PC-9 (cell line): ENCODE results near the gene SPATA31D1. TPM values are rescaled to one million over a fixed set of nuclear protein-coding genes. Genes with fewer than 3 reads are reported as not detected.

Experiments
- BruUV-seq: library from RNA; stranded (reverse); fragments of 400-500 nt; replicated peaks from 2 replicates; lab custom pipeline; 2021; lab: Mats Ljungman, UMichigan
- CTCF ChIA-PET: fragments of 300-600 bp; sonication (Branson Sonifier 250); formaldehyde crosslinking; loops from one replicate; lab custom pipeline; 2022; ENCODE audit warnings: antibody characterized with exemption; lab: Charles Lee
- POLR2A ChIA-PET: fragments of 300-600 bp; sonication (Branson Sonifier 250); formaldehyde crosslinking; loops from one replicate; lab custom pipeline; 2022; ENCODE audit warnings: antibody characterized with exemption; ENCODE audit not compliant: unreplicated experiment; lab: Charles Lee
- DNase-seq, 2 experiments: peaks; one replicate each; pipeline versions ENCODE4 v3.0.0 to v3.0.0-alpha.2; 2015 to 2022; ENCODE audit warnings: mixed read lengths in 1 of 2
- H2AFZ ChIP-seq: fragments of 200-600 bp; sonication (generic); 2 replicates; pipeline ENCODE4 v1.8.1; 2017; ENCODE audit warnings: antibody characterized with exemption
- H3F3A ChIP-seq: fragments of 200-600 bp; sonication (generic); 2 replicates; pipeline ENCODE4 v1.8.1; 2017; ENCODE audit warnings: antibody characterized with exemption, mild to moderate bottlenecking, low read depth; ENCODE audit not compliant: insufficient read depth
- H3K27ac ChIP-seq: fragments of 200-600 bp; sonication (generic); 2 replicates; pipeline ENCODE4 v1.6.1; 2016; ENCODE audit warnings: mixed run types
- H3K27me3 ChIP-seq: fragments of 200-600 bp; sonication (generic); 2 replicates; pipeline ENCODE4 v1.6.1; 2016; ENCODE audit warnings: low read depth, mixed run types; ENCODE audit not compliant: insufficient read depth
- H3K36me3 ChIP-seq: fragments of 200-600 bp; sonication (generic); 2 replicates; pipeline ENCODE4 v1.6.1; 2016; ENCODE audit warnings: low read depth, mixed run types
- H3K4me1 ChIP-seq: fragments of 200-600 bp; sonication (generic); replicated peaks from 2 replicates; pipeline ENCODE4 v1.6.1; 2016; ENCODE audit warnings: mixed run types; ENCODE audit not compliant: insufficient read depth
- H3K4me2 ChIP-seq: fragments of 200-600 bp; sonication (generic); 2 replicates; pipeline ENCODE4 v1.6.1; 2017; ENCODE audit warnings: mixed run types
- H3K4me3 ChIP-seq: fragments of 200-600 bp; sonication (generic); 2 replicates; pipeline ENCODE4 v1.6.1; 2016; ENCODE audit warnings: mixed run types
- H3K79me2 ChIP-seq: fragments of 200-600 bp; sonication (generic); 2 replicates; pipeline ENCODE4 v1.6.1; 2017; ENCODE audit warnings: low read depth, mixed run types
- H3K9me2 ChIP-seq: fragments of 200-600 bp; sonication (generic); 2 replicates; pipeline ENCODE4 v1.8.1; 2017; ENCODE audit warnings: mild to moderate bottlenecking; ENCODE audit not compliant: insufficient read depth
- H3K9me3 ChIP-seq: fragments of 200-600 bp; sonication (generic); 2 replicates; pipeline ENCODE4 v1.8.1; 2016; ENCODE audit warnings: low read depth; ENCODE audit not compliant: insufficient read depth
- H4K20me1 ChIP-seq: fragments of 200-600 bp; sonication (generic); 2 replicates; pipeline ENCODE4 v1.8.1; 2017; ENCODE audit not compliant: insufficient read depth
- EZH2 ChIP-seq: fragments of 200-600 bp; sonication (generic); IDR thresholded peaks from 2 replicates; pipeline ENCODE4 v1.8.0; 2017; ENCODE audit warnings: antibody characterized with exemption, low read depth
- intact Hi-C: fragments of 100-400 bp; cut with micrococcal nuclease; formaldehyde crosslinking; loops from one replicate; pipeline ENCODE4 v1.10.0; 2022; ENCODE audit not compliant: unreplicated experiment
- total RNA-seq: library from RNA; stranded (reverse); gene quantifications from 2 replicates; pipeline ENCODE4 v1.2.3, GENCODE V29; 2021
- TF ChIP-seq, protein P1 (sequence below): fragments of 200-600 bp; sonication (generic); conservative IDR thresholded peaks from 2 replicates; pipeline ENCODE4 v1.6.1; 2017; ENCODE audit warnings: mixed run types, antibody characterized with exemption, mild to moderate bottlenecking, moderate library complexity

The SPATA31D1 gene
- total RNA-seq, 1 experiment from 2014 or later, result not detected

DNA sequence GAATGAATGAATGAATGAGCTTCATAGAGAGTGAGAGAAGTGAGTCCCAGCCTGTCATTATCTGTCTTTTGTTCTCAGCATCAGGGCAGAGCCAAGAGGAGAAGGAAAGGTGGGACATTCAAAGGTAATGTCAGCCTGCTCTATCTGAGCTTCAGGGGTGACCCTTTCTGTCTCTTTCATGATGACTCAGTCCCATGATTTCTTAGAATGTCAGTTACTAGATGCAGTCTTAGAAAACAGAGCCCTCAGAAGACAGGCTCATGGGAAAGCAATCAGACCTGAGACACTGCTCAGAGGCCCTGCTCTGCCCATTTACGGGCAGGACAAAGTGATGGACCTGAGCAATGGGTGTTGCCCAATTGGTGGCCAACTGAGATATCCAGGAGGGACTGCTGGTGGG is 1.1 kb downstream of the SPATA31D1 start:
- Histone ChIP-seq H2AFZ (no peak overlapping the region), H3K4me3 (no peak overlapping the region), H3K9me3 (no peaks in the 10 kb centered on the region), H3K9me2 (no peaks in the 10 kb centered on the region), H3K27ac (no peak overlapping the region), H3K36me3 (no peaks in the 10 kb centered on the region), H3K4me1 (no peaks in the 10 kb centered on the region), H3F3A (no peaks in the 10 kb centered on the region), H3K27me3 (no peaks in the 10 kb centered on the region), H3K79me2 (no peaks in the 10 kb centered on the region), H3K4me2 (no peak overlapping the region), H4K20me1 (no peaks in the 10 kb centered on the region)
- POLR2A ChIA-PET, result no interaction called here
- TF ChIP-seq, protein P1, sequence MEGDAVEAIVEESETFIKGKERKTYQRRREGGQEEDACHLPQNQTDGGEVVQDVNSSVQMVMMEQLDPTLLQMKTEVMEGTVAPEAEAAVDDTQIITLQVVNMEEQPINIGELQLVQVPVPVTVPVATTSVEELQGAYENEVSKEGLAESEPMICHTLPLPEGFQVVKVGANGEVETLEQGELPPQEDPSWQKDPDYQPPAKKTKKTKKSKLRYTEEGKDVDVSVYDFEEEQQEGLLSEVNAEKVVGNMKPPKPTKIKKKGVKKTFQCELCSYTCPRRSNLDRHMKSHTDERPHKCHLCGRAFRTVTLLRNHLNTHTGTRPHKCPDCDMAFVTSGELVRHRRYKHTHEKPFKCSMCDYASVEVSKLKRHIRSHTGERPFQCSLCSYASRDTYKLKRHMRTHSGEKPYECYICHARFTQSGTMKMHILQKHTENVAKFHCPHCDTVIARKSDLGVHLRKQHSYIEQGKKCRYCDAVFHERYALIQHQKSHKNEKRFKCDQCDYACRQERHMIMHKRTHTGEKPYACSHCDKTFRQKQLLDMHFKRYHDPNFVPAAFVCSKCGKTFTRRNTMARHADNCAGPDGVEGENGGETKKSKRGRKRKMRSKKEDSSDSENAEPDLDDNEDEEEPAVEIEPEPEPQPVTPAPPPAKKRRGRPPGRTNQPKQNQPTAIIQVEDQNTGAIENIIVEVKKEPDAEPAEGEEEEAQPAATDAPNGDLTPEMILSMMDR, result no peak
- TF ChIP-seq EZH2, result no peak
- CTCF ChIA-PET, result no interaction called here
- intact Hi-C loops, result no loop called here
- no peak for DNase-seq
- BruUV-seq, result no TSS peak

DNA sequence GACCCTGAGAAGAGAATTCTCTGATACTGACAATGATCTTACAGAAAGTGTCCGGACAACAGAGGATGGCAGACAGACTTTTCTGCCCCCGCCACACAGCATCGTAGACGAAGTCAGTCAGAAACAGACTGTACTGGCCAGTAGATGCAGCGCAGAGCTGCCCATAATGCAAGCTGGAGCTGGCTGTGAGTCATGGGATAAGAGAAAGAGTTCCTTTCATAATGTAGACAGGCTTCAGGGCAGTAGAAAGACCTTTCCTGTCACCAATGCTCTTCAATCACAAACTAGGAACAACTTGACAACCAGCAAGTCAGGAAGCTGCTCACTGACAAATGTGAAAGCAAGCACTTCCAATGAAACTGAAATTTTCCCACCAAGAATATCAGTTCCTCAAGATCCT is 5.1 kb downstream of the SPATA31D1 start:
- Histone ChIP-seq H3K9me3 (no peaks in the 10 kb centered on the region), H4K20me1 (no peaks in the 10 kb centered on the region), H3K9me2 (no peaks in the 10 kb centered on the region), H3K4me1 (no peaks in the 10 kb centered on the region), H3K27me3 (no peaks in the 10 kb centered on the region), H3K79me2 (no peaks in the 10 kb centered on the region), H3K4me3 (no peak overlapping the region), H3K27ac (no peak overlapping the region), H2AFZ (no peak overlapping the region), H3K4me2 (no peak overlapping the region), H3F3A (no peaks in the 10 kb centered on the region), H3K36me3 (no peaks in the 10 kb centered on the region)
- no peak for DNase-seq
- no peak for TF ChIP-seq EZH2
- TF ChIP-seq, protein P1, result no peak
- intact Hi-C loops, result no loop called here
- POLR2A ChIA-PET, result no interaction called here
- no TSS peak for BruUV-seq
- CTCF ChIA-PET, result no interaction called here

- Histone ChIP-seq H3K9me3 (no peaks in the 10 kb centered on the region), H4K20me1 (no peaks in the 10 kb centered on the region), H3K4me1 (no peaks in the 10 kb centered on the region), H3F3A (no peaks in the 10 kb centered on the region), H3K9me2 (no peaks in the 10 kb centered on the region), H3K4me2 (no peak overlapping the region), H3K79me2 (no peaks in the 10 kb centered on the region), H2AFZ (no peak overlapping the region), H3K27me3 (no peaks in the 10 kb centered on the region), H3K4me3 (no peak overlapping the region), H3K27ac (no peak overlapping the region), H3K36me3 (no peaks in the 10 kb centered on the region)
- CTCF ChIA-PET, result no interaction called here
- POLR2A ChIA-PET, result no interaction called here
- no peak for TF ChIP-seq EZH2
- TF ChIP-seq, protein P1, result no peak
- no peak for DNase-seq
- intact Hi-C loops, result no loop called here
- BruUV-seq, result no TSS peak
Observed at GRCh38 chr9:81999806-82000205, 11.2 kb downstream of the SPATA31D1 start.
